GM12875 (cell line): Measurements from ENCODE around the gene C5orf63.

Source experiments
- H3K4me3 ChIP-seq: one replicate; pipeline ENCODE4 v1.5.1; 2011; ENCODE audit warnings: low read depth, low read length, control low read depth
- TF ChIP-seq, protein P1 (sequence below): IDR thresholded peaks from 2 replicates; pipeline ENCODE4 v1.5.1; 2011; ENCODE audit warnings: low read depth, mild to moderate bottlenecking, control low read depth, inconsistent platforms, low read length, moderate library complexity, borderline replicate concordance; ENCODE audit not compliant: insufficient read depth

Gene C5orf63

DNA sequence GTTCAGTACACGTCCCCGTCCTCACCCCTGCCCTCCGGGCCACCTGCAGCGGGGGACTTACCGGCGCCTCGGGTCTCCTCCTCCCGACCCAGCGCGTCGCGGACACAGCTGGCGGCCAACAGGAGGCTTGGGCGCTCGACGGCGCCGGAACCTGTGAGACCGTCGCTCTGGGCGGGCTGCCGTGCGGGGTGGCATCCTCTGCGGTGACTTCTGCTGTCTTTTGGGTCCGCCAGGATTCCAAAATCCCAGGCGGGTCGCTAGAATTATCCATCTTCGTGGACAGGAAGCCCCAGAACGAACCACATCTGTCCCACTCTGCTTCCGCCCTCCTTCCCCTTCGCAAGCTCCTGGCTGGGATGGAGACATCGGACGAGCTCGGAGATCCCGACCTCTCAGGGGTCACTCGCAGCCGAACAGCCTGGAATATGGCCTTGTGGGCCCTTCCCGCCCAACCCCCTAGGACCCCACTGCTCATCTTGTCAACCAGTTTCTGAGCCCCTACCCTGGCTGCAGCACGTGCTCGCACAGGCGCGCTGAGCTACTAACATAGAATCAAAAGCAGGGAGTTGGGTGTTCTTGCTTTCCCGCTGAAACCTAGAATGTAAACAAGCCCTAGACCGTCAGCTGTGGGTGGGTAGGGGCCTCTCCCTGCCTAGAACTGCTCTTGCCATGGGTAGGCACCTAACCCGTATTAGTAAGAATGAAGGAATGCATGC lies 42.0 kb downstream of the C5orf63 start:
- TF ChIP-seq, protein P1, sequence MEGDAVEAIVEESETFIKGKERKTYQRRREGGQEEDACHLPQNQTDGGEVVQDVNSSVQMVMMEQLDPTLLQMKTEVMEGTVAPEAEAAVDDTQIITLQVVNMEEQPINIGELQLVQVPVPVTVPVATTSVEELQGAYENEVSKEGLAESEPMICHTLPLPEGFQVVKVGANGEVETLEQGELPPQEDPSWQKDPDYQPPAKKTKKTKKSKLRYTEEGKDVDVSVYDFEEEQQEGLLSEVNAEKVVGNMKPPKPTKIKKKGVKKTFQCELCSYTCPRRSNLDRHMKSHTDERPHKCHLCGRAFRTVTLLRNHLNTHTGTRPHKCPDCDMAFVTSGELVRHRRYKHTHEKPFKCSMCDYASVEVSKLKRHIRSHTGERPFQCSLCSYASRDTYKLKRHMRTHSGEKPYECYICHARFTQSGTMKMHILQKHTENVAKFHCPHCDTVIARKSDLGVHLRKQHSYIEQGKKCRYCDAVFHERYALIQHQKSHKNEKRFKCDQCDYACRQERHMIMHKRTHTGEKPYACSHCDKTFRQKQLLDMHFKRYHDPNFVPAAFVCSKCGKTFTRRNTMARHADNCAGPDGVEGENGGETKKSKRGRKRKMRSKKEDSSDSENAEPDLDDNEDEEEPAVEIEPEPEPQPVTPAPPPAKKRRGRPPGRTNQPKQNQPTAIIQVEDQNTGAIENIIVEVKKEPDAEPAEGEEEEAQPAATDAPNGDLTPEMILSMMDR, result no peak
- peak overlapping the region; percentile 99 for H3K4me3 ChIP-seq

DNA sequence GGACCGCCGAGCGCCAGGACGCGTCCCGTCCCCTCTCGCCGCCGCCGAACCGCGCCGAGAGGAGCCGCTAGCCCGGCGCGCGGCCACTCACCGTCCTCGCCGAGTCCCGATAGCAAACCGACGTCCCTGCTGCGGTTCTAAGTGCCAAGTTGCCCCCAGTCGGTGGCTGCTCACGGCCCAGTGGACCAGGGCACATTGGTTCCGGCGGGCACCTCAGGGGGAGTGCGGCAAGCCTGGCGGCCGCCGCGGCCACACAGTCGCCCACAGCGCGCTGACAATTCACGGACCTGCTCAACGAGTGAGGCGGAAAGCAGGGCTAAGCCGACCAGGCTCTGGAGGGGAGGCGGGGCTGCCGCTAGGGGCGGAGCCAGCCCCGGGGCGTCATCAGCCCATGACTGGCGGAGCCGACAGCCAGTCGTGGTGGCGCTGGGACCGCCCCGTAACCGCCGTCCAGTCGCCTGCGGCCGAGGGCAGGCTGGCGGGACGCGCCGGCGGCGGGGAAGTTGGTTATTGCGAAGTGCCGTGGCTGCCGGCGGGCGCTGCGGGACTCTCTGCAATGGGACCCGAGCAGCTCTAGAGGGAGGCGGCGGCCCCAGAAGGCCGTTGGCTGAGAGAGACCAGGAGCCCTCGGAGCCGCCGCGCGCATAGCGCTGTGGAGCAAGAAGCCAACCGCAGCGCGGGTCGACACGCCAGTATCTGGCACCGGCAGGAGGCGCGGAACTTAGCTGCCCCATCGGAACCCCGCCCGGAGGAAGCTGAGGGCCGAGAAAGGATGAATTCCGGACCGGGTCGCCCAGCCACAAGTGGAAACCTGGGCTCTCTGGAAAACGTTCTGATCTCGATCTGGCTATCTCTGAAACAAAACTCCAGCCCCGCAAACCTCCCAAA lies 42.8 kb downstream of the C5orf63 start, which contains the start of gene MARCHF3:
TSS of gene MARCHF3 (minus strand) at position 300 of the 888 bp plus-strand sequence. CDS start 112,387 bp downstream, outside the sequence.
- TF ChIP-seq, protein P1, result 0 out of 2 replicates have a peak, but pooled peaks have one; percentile 13
- peak within 1 kb of the TSS; percentile 99 for H3K4me3 ChIP-seq

DNA sequence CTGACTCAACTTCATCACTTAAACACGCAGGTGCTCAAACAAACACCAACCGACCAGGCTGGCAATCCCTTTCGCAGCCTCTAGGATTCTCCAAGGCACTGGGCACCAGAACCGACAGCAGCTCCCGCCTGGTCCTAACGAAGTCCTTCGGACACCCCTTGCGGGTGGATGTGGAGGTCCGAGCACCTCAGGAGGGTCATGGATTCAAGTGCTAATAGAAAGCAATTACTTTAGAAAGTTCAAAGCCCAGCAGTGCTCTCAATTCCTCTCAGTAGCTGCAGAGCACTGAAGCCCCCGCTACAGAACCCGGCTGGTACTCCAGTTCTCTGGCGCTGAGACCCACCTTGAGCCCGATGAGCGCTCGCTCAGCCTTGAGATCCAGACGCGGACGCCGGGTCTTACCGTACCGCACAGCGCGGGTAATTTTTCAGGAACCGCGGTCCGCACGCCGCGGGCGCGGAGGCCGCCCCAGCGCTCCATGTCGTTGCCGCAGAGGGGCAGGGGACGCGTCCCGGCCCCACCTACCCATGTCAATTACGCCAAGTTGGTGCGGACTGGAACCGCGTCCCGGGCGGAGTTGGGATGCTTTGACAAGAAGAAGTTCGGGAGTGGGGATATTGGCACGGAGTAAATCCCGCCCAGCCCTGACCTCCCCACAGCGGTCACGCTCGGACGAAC lies 43.6 kb downstream of the C5orf63 start:
- TF ChIP-seq, protein P1, result peak; percentile 27; the same call in 1 of the 2 replicates
- peak overlapping the region; percentile 99 for H3K4me3 ChIP-seq

DNA sequence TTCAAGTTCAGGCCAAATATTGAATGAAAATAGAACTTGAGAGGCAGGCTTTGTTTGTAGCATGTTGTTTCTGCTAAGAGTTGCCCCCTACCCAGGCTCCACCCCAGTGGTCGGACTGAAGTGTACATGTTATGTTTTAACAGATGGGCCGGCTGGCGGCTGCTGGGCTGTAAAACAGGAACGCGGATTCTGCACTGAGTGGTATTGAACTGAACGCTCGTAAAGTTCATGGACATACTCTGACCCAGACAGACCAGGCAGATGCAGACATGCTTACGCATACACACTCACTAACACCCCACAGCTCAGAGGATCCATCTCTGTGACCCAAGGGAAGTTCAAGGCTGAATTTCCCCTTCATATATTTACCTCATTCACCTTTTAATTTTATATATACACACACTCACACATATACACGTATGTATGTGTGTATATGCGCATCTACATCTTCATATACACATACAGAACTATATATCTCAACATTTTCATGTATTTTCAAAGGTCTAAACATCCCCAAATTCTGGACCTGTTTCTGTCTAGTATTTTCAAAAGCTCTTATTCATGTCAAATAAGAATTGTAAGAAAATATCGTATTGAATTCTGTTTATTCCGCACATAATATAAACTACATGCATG lies 44.4 kb downstream of the C5orf63 start:
- TF ChIP-seq, protein P1, result no peak
- peak overlapping the region; percentile 3 for H3K4me3 ChIP-seq

DNA sequence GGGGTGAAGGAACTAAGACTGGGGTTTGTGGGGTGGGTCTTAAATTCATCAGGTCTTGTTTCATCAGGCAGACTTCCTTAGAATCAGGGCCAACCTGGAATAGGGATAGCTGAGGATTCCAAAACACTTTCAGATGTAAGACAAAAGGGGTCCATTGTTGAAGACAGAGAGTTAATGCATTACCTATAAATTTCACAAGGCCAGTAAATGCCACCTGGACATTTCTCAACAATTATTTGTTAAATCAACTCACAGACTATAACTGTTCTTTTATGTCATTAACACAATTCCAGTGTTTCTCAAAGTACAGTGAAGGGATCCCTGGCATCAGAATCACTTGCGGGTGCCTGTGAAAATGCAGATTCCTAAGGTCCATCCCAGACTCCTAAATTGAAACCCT lies 45.8 kb downstream of the C5orf63 start:
- TF ChIP-seq, protein P1, result no peak

DNA sequence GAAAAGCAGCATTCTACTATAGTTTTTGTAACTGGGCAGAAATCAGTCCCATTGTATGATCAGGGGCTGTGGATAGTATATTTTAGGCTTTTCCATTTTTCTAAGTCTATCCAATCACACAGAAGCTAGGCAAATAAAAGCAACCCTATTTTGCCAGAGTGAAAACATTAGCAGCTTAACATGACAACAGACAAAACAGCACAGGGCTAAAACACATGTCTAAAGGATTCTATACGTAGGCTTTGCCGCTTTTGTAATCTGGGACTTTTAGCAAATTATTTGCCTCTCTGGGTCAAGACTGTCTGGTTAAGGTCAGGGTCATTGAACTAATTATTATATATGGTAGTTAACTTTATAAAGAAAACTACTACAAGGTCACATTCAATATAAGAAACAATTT lies 47.1 kb downstream of the C5orf63 start:
- H3K4me3 ChIP-seq, result no peak overlapping the region
- TF ChIP-seq, protein P1, result no peak

More for the DNA sequence above, 45.8 kb downstream of the C5orf63 start:
- no peak overlapping the region for H3K4me3 ChIP-seq
